Omental fat pad (tissue), 4 donors: Measurements from ENCODE around the gene KRT15. TPM values are rescaled to one million over a fixed set of nuclear protein-coding genes. Genes with fewer than 3 reads are reported as not detected.

Experiments used
- ATAC-seq: fragments of 150-250 bp; one replicate; pipeline ENCODE4 v1.9.1; 2016; ENCODE audit warnings: mild to moderate bottlenecking, moderate library complexity; ENCODE audit not compliant: low FRiP score
- DNase-seq: peaks from one replicate; pipeline ENCODE4 v3.0.0-alpha.2; 2019; ENCODE audit warnings: low spot score
- CTCF ChIP-seq, 3 donors: fragments of 450-650 bp; IDR thresholded peaks; one replicate each; pipeline ENCODE4 v1.5.1; 2016 to 2017; ENCODE audit warnings: antibody characterized with exemption in 3 of 3, mild to moderate bottlenecking in 3 of 3, moderate library complexity in 2 of 3
- total RNA-seq, 4 donors: library from RNA; depleted of rRNA; stranded (reverse); fragments of >200 nt; gene quantifications; one replicate each; pipeline ENCODE4 v1.1.0, GENCODE V29; 2016

The KRT15 gene
- total RNA-seq, 4 donors from 2014 or later: 0.31 to 2.5 (median 1.8) TPM; not detected in 1

DNA sequence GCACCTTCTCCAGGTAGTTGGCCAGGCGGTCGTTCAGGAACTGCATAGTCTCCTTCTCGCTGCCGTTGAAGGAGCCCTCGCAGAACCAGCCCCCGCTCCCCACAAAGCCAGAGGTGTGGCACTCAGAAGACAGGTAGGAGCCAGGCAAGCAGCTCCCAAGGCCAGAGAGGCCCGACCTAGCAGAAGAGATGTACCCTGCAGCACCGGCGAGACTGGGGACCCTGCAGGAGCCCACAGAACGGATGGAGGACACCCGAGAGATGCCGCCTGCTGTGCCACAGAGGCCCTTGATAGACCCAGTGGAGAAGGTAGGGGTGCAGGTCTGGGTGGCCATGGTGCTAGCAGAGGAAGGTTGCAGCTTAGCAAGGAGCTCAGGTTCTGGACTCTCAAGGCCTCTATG lies 29.2 kb downstream of the KRT15 start, which contains the start of gene KRT36:
KRT36 (minus strand) TSS at position 380 of the 400 bp plus-strand sequence; CDS start at position 334, 46 bp downstream.
- TF ChIP-seq CTCF (IDR thresholded peaks at IDR 0.05): no peak
- no peak for DNase-seq
- no peak for ATAC-seq

GRCh38 chr17:41486809-41487530 lies 31.7 kb downstream of the KRT15 start:
- ATAC-seq: no peak
- no peak for TF ChIP-seq CTCF (IDR thresholded peaks at IDR 0.05)
- no peak for DNase-seq

DNA sequence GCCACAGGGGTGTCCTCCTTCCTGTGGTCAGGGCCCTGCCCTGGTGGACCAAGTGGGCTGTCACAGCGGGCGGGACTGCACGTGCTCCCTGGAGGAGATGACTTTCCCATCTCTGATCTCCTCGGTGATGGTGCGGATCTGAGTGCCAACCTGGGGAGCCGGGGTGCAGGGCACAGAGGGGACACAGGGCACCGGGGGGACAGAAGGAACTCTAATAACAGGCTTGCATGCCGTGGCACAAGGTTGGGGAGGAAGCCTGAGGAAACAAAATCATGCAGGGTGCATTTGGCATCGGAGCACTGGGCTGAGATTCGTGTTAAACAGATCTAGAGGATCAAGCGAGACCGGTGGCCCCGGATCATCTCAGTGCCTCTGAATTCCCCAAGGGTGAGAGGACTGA lies 32.4 kb downstream of the KRT15 start:
- TF ChIP-seq CTCF (IDR thresholded peaks at IDR 0.05): no peak
- DNase-seq: no peak
- no peak for ATAC-seq

DNA sequence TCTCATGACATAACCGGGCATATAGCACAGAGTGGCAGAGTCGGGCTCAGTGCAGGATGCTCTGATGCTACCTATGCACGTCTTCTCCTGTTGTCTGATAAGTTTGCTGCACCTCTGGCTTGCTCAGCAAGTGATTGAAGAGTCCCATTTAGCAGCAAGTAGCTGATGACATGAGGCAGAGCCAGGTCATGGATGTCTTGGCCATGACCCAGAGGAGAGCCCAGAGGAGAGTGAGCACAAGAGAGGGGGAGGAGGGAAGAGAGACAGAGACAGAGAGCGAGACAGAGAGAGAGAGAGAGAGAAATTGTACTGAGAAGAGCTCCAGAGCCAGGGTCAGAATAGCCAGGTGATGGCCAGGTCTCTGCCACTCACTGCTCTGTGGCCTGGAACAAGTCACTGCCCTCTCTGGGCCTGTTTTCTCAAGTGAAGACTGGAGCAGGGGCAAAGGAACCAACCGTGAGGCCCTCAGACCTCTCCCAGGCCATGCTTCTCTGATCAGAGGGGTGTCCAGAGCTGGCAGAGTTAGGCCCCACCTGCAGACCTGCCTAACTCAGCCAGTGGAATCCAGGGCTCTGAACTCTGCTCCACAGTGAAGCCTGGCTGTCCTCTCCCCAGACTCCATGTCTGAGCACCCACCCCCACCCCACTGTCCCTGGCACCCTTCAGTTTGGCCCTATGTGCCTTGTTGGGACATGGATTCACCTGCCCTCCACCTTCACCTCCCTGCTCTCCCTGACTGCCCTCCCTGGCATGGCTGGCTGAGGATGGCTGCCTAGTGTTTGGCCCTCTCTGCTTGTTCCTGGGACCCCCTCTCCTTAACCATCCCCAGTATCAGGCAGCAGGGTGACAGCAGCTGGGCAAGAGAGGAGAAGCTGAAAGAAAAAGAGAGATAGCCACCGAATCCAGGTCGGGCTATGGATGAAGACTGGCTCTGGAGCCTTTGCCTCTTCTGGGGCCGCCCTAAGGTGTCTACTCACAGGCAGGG lies 33.5 kb downstream of the KRT15 start:
- no peak for TF ChIP-seq CTCF (IDR thresholded peaks at IDR 0.05)
- DNase-seq (no peak), ATAC-seq (no peak)

DNA sequence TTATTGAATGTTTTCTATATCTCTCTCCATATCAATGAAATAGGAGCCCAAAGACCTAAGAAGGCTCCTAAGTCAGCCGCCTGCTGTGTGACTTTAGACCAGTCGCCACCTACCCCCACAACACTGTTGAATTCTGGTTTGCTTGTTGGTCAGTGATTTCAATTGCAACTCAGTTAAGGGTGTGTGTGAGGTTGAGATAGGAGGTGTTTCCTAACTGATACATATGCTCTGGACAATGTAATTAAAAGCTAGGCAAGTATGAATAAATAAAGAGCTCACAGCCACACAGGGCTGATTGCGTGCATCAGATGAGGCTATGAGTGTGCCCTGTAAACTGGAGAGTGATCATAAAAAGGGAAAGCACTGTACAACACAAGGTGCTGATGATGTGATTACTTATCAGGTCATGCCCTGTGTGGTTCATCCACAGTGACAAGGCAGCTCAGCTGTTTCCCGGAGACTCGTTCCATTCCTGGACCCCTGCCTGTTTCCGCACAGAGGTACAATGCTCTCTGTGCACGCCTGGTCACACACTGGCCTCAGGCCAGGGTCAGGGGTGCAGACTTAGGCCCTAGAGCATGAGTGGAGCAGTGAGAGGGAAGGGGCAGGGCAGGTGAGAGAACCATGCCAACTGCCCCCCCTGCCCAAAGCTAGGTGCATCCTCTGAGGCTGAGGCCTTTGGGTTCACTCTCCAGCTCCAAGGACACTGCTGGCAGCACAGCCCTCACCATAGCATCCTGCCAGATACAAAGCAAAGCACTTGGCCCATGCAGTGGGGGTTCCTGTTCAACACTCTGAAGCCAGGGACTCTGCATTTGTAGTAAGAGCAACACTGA lies 34.5 kb downstream of the KRT15 start:
- DNase-seq: no peak
- no peak for TF ChIP-seq CTCF (IDR thresholded peaks at IDR 0.05)
- ATAC-seq: no peak

DNA sequence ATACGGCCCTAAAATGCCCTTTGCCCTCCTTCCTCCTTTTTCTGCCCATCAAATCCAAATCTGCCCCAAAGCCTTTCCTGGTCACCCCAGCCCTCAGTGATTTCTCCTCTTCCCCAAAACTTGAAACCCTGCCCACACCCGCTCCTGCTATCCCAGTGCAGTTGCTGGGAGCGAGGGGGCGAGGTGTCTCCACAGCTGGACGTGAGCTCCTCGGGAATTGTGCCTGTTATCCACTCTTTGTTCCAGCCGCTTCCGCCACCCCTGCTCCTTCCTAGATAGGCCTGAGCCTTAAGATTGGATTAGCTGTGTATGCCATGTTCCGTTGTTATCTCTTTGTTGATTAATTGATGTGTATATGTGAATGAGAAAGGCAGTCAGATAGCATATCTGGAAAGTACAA lies 35.2 kb downstream of the KRT15 start:
- no peak for ATAC-seq
- no peak for TF ChIP-seq CTCF (IDR thresholded peaks at IDR 0.05)
- no peak for DNase-seq
